Parathyroid adenoma (tissue), 2 donors: ENCODE data around the gene NPB.

Experiments used
- H2AFZ ChIP-seq: fragments of 300-600 bp; sonication (generic); one replicate; pipeline ENCODE4 v1.7.0; 2017; ENCODE audit warnings: antibody characterized with exemption, mild to moderate bottlenecking
- H3K27ac ChIP-seq: fragments of 300-600 bp; sonication (generic); one replicate; pipeline ENCODE4 v1.7.0; 2017
- H3K27me3 ChIP-seq: fragments of 300-600 bp; sonication (generic); one replicate; pipeline ENCODE4 v1.7.0; 2017; ENCODE audit warnings: low read length; ENCODE audit not compliant: control insufficient read depth, insufficient read depth
- H3K36me3 ChIP-seq: fragments of 300-600 bp; sonication (generic); one replicate; pipeline ENCODE4 v1.7.0; 2017; ENCODE audit warnings: low read length; ENCODE audit not compliant: control insufficient read depth, insufficient read depth
- H3K4me1 ChIP-seq: fragments of 300-600 bp; sonication (generic); one replicate; pipeline ENCODE4 v1.7.0; 2017; ENCODE audit warnings: control low read depth
- H3K4me2 ChIP-seq: fragments of 300-600 bp; sonication (generic); one replicate; pipeline ENCODE4 v1.7.0; 2017; ENCODE audit warnings: low read length
- H3K4me3 ChIP-seq: fragments of 300-600 bp; sonication (generic); one replicate; pipeline ENCODE4 v1.7.0; 2017; ENCODE audit warnings: low read depth, low read length
- H3K79me2 ChIP-seq: fragments of 300-600 bp; sonication (generic); one replicate; pipeline ENCODE4 v1.7.0; 2017; ENCODE audit warnings: control low read depth
- H3K9ac ChIP-seq: fragments of 300-600 bp; sonication (generic); one replicate; pipeline ENCODE4 v1.7.0; 2017; ENCODE audit warnings: mild to moderate bottlenecking
- H3K9me3 ChIP-seq: fragments of 300-600 bp; sonication (generic); one replicate; pipeline ENCODE4 v1.7.0; 2017; ENCODE audit warnings: low read length; ENCODE audit not compliant: control insufficient read depth
- CTCF ChIP-seq: fragments of 300-600 bp; sonication (generic); IDR thresholded peaks from one replicate; pipeline ENCODE4 v1.7.0; 2017; ENCODE audit warnings: antibody characterized with exemption, mild to moderate bottlenecking
- donor health status: primary hyperparathyroidism.

NPB gene

GRCh38 chr17:81863833-81864768 is 37.9 kb upstream of the NPB start:
- H3K4me3 ChIP-seq = no peak overlapping the region
- no peak for TF ChIP-seq CTCF
- no peak overlapping the region for H3K4me2 ChIP-seq
- no peaks in the 10 kb centered on the region for H3K9me3 ChIP-seq
- no peaks in the 10 kb centered on the region for H3K36me3 ChIP-seq
- no peak overlapping the region for H3K9ac ChIP-seq
- no peaks in the 10 kb centered on the region for H3K27me3 ChIP-seq
- peaks cover 31% of the 10 kb centered on the region for H3K79me2 ChIP-seq
- H3K27ac ChIP-seq = no peak overlapping the region
- no peak overlapping the region for H2AFZ ChIP-seq
- peaks cover 11% of the 10 kb centered on the region for H3K4me1 ChIP-seq

GRCh38 chr17:81865358-81865732 is 36.7 kb upstream of the NPB start:
- no peak overlapping the region for H3K4me2 ChIP-seq
- peaks cover 14% of the 10 kb centered on the region for H3K4me1 ChIP-seq
- H3K9ac ChIP-seq = no peak overlapping the region
- no peak for TF ChIP-seq CTCF
- no peak overlapping the region for H3K27ac ChIP-seq
- peaks cover 31% of the 10 kb centered on the region for H3K79me2 ChIP-seq
- no peaks in the 10 kb centered on the region for H3K27me3 ChIP-seq
- no peak overlapping the region for H2AFZ ChIP-seq
- H3K4me3 ChIP-seq = no peak overlapping the region
- no peaks in the 10 kb centered on the region for H3K36me3 ChIP-seq
- H3K9me3 ChIP-seq = no peaks in the 10 kb centered on the region

GRCh38 chr17:81865733-81866439 is 36.2 kb upstream of the NPB start:
- H3K36me3 ChIP-seq = no peaks in the 10 kb centered on the region
- no peak overlapping the region for H3K9ac ChIP-seq
- no peaks in the 10 kb centered on the region for H3K27me3 ChIP-seq
- H3K9me3 ChIP-seq = no peaks in the 10 kb centered on the region
- no peak for TF ChIP-seq CTCF
- no peak overlapping the region for H3K4me2 ChIP-seq
- peaks cover 31% of the 10 kb centered on the region for H3K79me2 ChIP-seq
- H2AFZ ChIP-seq = no peak overlapping the region
- H3K4me3 ChIP-seq = no peak overlapping the region
- no peak overlapping the region for H3K27ac ChIP-seq
- peaks cover 14% of the 10 kb centered on the region for H3K4me1 ChIP-seq

DNA sequence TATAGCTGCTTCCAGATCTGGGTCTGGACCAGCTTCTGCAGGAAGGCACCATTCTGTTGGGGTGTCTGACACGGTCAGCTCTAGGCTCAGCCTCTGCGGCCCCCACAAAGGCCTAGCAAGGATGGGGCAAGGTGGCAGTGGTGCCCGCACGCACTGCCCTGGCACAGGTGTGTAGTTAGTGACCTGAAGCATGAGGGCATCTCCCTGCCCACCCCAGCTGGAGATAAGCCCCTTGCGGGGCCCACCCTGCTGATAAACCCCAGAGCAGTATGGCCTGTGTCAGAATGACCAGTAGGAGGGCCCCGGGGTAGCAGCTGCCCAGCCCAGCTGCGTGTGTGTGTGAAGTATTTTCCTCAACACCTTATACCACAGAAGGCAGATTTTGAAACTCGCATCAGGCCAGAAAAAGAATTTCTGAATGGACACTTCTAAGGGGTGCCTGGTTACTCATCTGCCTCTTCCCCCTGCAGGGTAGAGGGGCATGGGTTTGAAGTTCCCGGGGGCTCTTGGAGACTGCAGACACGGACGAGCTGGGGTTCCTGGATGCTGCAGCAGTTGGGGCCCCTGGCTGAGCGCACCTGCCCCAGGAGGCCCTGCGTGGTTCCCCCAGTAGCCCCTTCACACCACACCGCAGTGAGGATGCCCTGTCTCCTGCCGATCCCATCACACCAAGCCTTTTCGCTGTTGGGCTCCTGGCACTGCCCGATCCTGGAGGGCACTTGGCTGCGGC is 35.4 kb upstream of the NPB start:
- Histone ChIP-seq H3K79me2 (peaks cover 34% of the 10 kb centered on the region), H3K4me1 (peaks cover 14% of the 10 kb centered on the region), H3K9ac (no peak overlapping the region), H3K4me2 (no peak overlapping the region), H3K27me3 (no peaks in the 10 kb centered on the region), H3K4me3 (no peak overlapping the region), H3K36me3 (no peaks in the 10 kb centered on the region), H3K27ac (no peak overlapping the region), H3K9me3 (no peaks in the 10 kb centered on the region), H2AFZ (no peak overlapping the region)
- TF ChIP-seq CTCF = no peak
